Nephron (organoid): ENCODE data around the gene MPRIP.
"Not testable (repeated sequence)": the region's sequence is repeated elsewhere in the genome, so short reads cannot be mapped to it uniquely, and the experiment has no call there.

ENCODE experiments used
- H3K27ac Mint-ChIP-seq, 3 experiments: 2 replicates each; pipeline ENCODE4 v1.8.0; 2020; ENCODE audit warnings: mixed read lengths in 3 of 3, mild to moderate bottlenecking in 2 of 3, moderate library complexity in 1 of 3
- H3K27me3 Mint-ChIP-seq: 2 replicates; pipeline ENCODE4 v1.8.0; 2021; ENCODE audit warnings: low read depth, mild to moderate bottlenecking, moderate library complexity, mixed read lengths
- H3K36me3 Mint-ChIP-seq: 2 replicates; pipeline ENCODE4 v1.8.0; 2020; ENCODE audit warnings: low read depth, mixed read lengths
- H3K4me1 Mint-ChIP-seq: 2 replicates; pipeline ENCODE4 v1.8.0; 2020; ENCODE audit warnings: mixed read lengths
- H3K4me3 Mint-ChIP-seq, 3 experiments: 2 replicates each; pipeline ENCODE4 v1.8.0; 2020; ENCODE audit warnings: mild to moderate bottlenecking in 3 of 3, mixed read lengths in 3 of 3, moderate library complexity in 2 of 3
- H3K9me3 Mint-ChIP-seq: 2 replicates; pipeline ENCODE4 v1.8.0; 2020; ENCODE audit warnings: mixed read lengths
- TF ChIP-seq, protein P1 (sequence below), 3 experiments: fragments of 200-600 bp; sonication (generic); IDR thresholded peaks; one replicate each; pipeline ENCODE4 v1.5.0; 2021; ENCODE audit warnings: antibody characterized with exemption in 3 of 3; ENCODE audit not compliant: unreplicated experiment in 3 of 3

MPRIP gene

DNA sequence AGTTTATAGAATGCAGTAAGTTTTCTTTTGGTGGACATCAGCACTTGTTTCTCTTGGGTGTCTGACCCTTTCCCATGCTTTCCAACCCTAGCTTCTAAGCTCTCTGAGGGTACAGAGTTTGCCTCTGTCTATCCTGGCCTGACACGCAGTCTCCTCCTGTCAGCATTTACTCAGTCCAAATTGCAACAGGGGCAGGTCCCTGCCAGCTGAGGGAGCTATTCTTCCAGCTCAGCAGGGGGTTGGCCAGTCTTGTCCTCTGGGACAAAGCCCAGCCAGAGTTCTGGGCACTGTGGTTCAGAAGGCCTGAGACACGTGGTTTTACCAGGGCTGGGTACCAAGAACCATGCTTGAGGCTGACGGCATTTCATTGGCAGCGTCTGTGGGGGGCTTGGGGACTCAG lies 32.3 kb upstream of the MPRIP start:
- peak overlapping the region in 1 of 3 experiments; percentile 50 for H3K27ac Mint-ChIP-seq
- H3K4me3 Mint-ChIP-seq, H3K27me3 Mint-ChIP-seq, H3K9me3 Mint-ChIP-seq, H3K36me3 Mint-ChIP-seq, H3K4me1 Mint-ChIP-seq: not testable (repeated sequence)

DNA sequence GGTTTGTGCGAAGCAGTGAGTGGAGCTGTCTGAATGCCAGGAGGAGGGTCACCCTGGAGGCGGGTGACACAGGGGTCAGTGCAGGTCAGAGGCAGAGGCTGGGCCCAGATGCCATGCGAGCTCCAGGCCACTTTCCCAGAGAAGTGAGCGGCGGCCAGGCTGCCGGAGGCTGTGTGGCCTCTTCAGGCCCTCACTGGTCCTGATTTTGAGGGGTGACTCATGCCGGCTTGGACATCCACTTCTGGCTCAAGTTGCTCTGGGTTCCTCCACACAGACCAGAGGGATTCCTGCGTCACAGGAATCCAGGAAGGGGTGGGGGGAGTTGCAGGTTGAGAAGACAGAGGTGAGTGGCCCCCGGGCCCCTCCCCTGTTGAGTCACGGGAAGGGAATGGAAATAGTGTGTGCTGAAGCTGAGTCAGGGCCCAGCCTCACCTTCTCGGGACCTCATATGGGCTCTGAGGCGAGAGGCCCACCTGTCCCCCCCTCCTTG lies 31.7 kb upstream of the MPRIP start:
- not testable (repeated sequence) for H3K4me3 Mint-ChIP-seq, H3K4me1 Mint-ChIP-seq, H3K9me3 Mint-ChIP-seq, H3K27ac Mint-ChIP-seq, H3K36me3 Mint-ChIP-seq, H3K27me3 Mint-ChIP-seq

DNA sequence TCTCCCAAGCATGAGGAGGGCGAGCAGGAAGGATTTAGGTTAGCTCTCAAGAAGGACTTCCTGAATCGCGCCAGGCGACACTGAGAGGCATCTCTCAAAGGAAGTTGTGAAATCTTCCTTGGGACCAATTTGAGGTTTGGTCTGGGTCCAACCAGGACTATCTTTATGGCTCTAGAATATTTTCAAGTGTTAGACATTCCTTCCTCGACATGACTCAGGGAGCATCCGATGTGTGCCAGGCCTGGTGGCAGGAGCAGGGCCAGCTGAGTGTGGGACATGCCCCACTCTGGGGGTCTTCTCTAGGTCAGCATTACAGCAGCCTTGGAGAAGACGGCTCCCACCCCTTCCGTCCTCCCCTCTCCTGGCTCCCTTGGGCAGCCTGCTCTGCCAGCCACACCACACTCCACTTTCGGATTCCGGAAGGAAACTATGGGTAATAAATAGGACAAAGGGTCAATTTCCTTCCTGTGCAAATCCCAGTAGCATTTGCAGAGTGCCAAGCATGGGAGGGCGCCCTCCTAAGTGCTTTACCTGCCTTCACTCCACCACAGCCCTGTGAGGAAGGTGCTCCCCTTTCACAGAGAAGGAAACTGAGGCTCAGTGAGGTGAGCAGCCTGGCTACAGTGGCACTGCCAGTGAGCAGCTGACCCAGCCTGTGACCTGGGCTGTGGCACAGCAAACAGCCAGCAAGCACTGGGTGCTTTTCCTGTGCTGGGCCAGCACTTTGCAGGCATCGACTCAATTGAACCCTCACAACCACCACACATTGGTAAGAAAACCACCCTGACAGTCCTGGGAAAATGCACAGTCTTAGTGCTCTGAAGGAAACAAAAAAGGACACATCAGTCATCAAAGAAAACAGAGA lies 31.0 kb upstream of the MPRIP start:
- H3K4me1 Mint-ChIP-seq, H3K4me3 Mint-ChIP-seq, H3K36me3 Mint-ChIP-seq, H3K27ac Mint-ChIP-seq, H3K27me3 Mint-ChIP-seq, H3K9me3 Mint-ChIP-seq: not testable (repeated sequence)

DNA sequence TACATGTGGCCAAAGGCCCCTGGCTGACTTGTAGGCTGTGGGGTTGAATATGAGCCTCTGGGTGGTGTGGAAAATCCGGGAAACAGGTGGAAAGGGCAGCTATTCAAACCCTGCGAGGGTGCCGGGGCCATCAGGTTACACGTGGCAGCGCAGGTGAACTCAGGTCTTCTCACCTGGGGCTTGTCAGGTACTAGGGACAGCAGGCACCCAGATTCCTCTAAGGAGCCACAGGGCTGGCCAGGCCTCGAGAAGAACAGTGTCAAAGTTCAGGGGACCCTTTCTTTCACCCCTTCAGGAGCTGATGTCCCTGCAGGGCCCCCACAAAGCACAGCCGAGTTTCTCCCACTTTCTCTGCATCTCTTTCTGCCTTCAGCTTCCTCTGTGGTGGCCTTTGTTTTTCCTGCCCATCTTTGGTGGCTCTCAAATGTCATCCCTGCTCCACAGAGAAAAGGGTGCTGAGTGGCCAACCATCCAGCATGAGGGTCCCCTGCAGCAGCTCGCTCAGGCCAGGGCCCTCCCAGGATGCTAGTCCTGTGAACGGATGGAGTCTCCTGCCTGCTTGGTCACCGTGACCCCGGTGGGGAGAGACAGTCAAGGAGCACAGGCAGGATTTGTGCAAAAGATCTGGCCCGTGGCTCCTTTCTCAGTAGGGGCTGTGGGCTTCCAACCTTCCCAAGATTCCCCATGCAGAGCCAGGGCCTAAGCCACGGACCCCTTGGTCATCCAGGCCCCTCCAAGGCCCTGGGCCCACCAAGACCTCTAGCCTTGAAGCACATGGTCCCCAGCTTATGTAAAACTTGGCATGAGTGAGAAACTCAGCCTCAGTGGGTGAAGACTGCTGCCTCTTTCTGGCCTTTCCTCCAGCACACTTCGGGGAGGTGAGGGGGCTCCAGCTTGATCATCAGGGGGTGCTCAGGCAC lies 28.2 kb upstream of the MPRIP start:
- H3K27ac Mint-ChIP-seq, H3K27me3 Mint-ChIP-seq, H3K9me3 Mint-ChIP-seq, H3K4me1 Mint-ChIP-seq, H3K36me3 Mint-ChIP-seq, H3K4me3 Mint-ChIP-seq: not testable (repeated sequence)

DNA sequence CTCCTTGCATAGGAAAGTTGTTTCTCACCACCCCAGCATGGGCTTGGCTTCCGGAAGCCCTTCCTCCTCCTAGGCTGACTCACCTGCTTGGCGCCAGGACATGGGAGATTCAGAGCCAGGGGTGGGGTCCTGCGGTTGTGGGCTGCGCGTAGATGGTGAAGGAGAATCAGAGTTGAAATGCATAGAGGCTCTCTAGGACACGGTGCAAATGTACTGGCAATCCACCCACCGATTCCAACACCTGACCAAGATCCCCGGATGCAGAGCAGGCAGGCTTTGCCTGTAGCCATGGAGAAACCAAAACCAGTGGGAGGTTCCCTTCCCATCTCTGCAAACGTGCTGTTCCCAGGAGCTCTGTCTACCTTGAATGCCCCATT lies 27.5 kb upstream of the MPRIP start:
- H3K36me3 Mint-ChIP-seq, H3K9me3 Mint-ChIP-seq, H3K27me3 Mint-ChIP-seq, H3K4me3 Mint-ChIP-seq, H3K27ac Mint-ChIP-seq, H3K4me1 Mint-ChIP-seq: not testable (repeated sequence)

DNA sequence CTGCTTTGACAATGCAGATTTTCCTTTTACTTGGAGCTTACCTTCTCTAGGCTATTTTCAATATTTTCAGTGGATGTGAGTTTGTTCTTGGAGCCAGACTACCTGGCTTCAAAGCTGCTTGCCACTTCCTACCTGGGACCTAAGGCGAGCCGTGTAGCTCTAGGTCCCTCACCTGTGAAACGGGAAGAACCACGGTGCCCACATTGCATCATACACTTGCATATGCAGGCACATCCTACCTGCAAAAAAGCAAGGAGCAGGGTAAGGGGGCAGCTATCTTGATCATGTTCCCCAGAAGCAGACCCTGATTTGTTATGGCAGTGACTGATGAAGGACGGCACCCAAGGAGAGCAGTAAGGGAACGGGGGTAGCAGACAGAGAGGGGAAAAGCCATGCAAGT lies 27.0 kb upstream of the MPRIP start:
- Mint-ChIP-seq H3K36me3 (no peaks in the 10 kb centered on the region), H3K4me1 (no peaks in the 10 kb centered on the region), H3K27me3 (no peaks in the 10 kb centered on the region), H3K27ac (no peak overlapping the region), H3K9me3 (no peaks in the 10 kb centered on the region), H3K4me3 (no peak overlapping the region)
- TF ChIP-seq, protein P1, sequence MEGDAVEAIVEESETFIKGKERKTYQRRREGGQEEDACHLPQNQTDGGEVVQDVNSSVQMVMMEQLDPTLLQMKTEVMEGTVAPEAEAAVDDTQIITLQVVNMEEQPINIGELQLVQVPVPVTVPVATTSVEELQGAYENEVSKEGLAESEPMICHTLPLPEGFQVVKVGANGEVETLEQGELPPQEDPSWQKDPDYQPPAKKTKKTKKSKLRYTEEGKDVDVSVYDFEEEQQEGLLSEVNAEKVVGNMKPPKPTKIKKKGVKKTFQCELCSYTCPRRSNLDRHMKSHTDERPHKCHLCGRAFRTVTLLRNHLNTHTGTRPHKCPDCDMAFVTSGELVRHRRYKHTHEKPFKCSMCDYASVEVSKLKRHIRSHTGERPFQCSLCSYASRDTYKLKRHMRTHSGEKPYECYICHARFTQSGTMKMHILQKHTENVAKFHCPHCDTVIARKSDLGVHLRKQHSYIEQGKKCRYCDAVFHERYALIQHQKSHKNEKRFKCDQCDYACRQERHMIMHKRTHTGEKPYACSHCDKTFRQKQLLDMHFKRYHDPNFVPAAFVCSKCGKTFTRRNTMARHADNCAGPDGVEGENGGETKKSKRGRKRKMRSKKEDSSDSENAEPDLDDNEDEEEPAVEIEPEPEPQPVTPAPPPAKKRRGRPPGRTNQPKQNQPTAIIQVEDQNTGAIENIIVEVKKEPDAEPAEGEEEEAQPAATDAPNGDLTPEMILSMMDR (IDR thresholded peaks at IDR 0.05; ENCODE audit: unreplicated experiment in 3 of 3): no peak

DNA sequence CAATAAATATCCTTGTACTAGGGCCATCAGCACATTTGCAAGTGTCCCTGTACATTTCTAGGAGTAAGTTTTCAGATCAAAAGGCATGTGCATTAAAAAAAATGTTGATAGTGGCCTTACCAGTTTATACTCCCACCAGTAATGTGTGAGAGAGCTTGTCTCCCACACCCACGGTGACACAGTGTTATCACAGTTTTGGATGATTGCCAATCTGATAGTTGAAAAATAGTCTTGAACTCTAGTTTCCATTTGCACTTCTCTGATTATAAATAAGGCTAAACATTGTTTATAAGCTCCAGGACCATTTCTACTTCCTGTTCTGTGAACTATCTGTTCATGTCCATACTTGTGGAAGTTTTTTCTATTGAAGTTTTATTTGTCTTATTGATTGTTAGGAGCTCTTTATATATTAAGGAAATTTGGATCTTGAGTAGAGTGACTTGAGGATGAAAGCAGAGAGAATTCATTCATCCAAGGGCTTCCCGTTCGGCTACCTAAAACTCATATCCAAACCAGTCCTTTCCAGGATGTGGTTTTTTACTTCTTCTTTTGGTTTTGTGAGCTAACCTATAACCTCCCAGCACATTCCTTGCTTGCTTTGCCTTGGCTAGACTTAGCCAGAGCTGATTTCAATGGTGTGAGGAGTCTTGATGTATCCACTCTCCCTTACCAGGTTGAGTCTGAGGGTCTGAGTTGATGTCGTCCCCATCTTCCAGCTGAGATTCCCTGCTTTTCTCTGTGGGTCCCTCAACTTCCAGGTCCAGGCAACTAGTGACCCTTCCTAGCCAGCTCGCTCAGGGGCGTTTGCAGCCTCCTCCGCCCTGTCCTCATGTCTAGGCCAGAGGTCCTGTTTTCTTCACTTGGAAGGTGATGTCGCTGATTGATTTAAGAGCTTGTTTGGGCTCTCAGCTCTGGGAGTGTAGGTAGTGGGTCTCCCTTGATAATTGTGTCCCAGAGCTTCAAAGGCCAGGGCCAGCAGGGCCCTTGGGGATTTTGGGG lies 25.8 kb upstream of the MPRIP start:
- not testable (repeated sequence) for H3K4me3 Mint-ChIP-seq, H3K36me3 Mint-ChIP-seq, H3K4me1 Mint-ChIP-seq, H3K27me3 Mint-ChIP-seq, H3K27ac Mint-ChIP-seq, H3K9me3 Mint-ChIP-seq

DNA sequence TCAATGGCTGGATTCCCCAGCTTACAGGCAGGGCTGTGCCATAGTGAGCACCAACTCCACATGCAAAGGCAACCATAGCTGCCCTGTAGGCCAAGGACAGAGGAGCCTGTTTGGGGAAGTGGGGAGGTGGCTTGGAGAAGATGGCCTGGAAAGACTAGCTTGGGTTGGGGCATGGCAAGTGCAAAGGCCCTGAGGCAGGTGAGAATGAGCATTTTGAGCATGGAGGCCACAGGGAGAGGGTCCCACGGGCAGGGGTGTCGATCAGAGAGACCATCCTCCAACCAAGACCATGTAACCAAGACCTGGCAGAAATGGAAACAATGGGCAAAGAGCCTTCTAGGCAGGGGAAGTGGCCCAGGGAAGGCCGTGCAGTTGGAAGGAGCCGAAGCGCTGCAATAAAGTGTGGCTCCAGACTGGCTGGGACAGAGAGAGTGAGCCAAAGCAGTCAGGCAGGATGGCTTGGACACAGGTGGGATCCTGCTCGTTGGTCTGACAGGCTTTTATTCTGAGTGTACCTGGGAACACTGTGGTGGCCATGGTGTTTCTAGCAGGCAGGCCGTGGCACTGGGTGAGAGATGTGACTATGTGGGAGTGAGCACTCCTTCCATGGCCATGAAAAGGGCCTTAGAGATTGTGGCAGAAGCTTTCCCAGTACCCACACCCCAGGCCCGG lies 24.8 kb upstream of the MPRIP start:
- TF ChIP-seq, protein P1 (IDR thresholded peaks at IDR 0.05; ENCODE audit: unreplicated experiment in 3 of 3): no peak
- H3K27ac Mint-ChIP-seq: no peak overlapping the region
- no peak overlapping the region for H3K4me3 Mint-ChIP-seq
- H3K27me3 Mint-ChIP-seq: no peaks in the 10 kb centered on the region
- no peaks in the 10 kb centered on the region for H3K4me1 Mint-ChIP-seq
- no peaks in the 10 kb centered on the region for H3K9me3 Mint-ChIP-seq
- no peaks in the 10 kb centered on the region for H3K36me3 Mint-ChIP-seq
